Endothelial cell of umbilical vein (primary cell): ENCODE measurements around the gene DMPK. TPM values are rescaled to one million over a fixed set of nuclear protein-coding genes. Genes with fewer than 3 reads are reported as not detected.

Experiments used
- BruUV-seq: library from RNA; stranded (reverse); fragments of 400-500 nt; replicated peaks from 2 replicates; lab custom pipeline; 2021; lab: Mats Ljungman, UMichigan
- CTCF ChIA-PET: fragments of 300-600, 350-600 bp; sonication (Branson Sonifier 250); formaldehyde crosslinking; loops from one replicate; lab custom pipeline; 2021; ENCODE audit warnings: antibody characterized with exemption, inconsistent platforms; lab: Charles Lee
- POLR2A ChIA-PET: fragments of 300-600, 350-600 bp; sonication (Branson Sonifier 250); formaldehyde crosslinking; loops from one replicate; lab custom pipeline; 2021; ENCODE audit warnings: antibody characterized with exemption, inconsistent platforms; lab: Charles Lee
- DNase-seq: peaks from one replicate; pipeline ENCODE4 v3.0.0-alpha.2; 2011; ENCODE audit warnings: low read depth, low spot score
- FAIRE-seq: peaks from 2 replicates; lab custom pipeline; 2011; peaks lifted over from hg19 to GRCh38; lab: Jason Lieb, UNC
- H2AFZ ChIP-seq: 2 replicates; pipeline ENCODE4 v1.6.0; 2012; ENCODE audit warnings: low read depth, low read length, control low read depth, inconsistent platforms
- H3K27ac ChIP-seq: 2 replicates; pipeline ENCODE4 v1.5.1; 2011; ENCODE audit warnings: low read depth, mild to moderate bottlenecking, control low read depth, low read length, moderate library complexity; ENCODE audit not compliant: insufficient read depth
- H3K27me3 ChIP-seq, 2 experiments: 2 replicates each; pipeline versions ENCODE4 v1.6.0 to v1.6.1; 2011; ENCODE audit warnings: low read length in 2 of 2, mixed read lengths in 1 of 2; ENCODE audit not compliant: control insufficient read depth in 2 of 2, insufficient read depth in 2 of 2
- H3K36me3 ChIP-seq, 2 experiments: 2 replicates in 1 of 2; 3 replicates in 1 of 2; pipeline ENCODE4 v1.5.1; 2011; ENCODE audit warnings: low read length in 2 of 2, mild to moderate bottlenecking in 1 of 2, moderate library complexity in 1 of 2; ENCODE audit not compliant: control insufficient read depth in 2 of 2, insufficient read depth in 2 of 2; ENCODE audit errors: extremely low read depth in 1 of 2
- H3K4me1 ChIP-seq: 3 replicates; pipeline ENCODE4 v1.5.1; 2011; ENCODE audit warnings: mild to moderate bottlenecking, low read length; ENCODE audit not compliant: control insufficient read depth, insufficient read depth; ENCODE audit errors: extremely low read depth
- H3K4me2 ChIP-seq: 2 replicates; pipeline ENCODE4 v1.6.1; 2011; ENCODE audit warnings: low read length, control low read depth, mixed read lengths; ENCODE audit not compliant: insufficient read depth
- H3K4me3 ChIP-seq, 3 experiments: fragments of 200-600 bp in 1 of 3; sonication (generic), shearing (Covaris generic) in 1 of 3; replicated peaks in 1 of 3; 2 replicates each; pipeline ENCODE4 v1.5.1; 2011 to 2016; ENCODE audit warnings: control low read depth in 3 of 3, low read length in 3 of 3, mild to moderate bottlenecking in 2 of 3, inconsistent platforms in 1 of 3, low read depth in 1 of 3, moderate library complexity in 1 of 3; ENCODE audit not compliant: insufficient read depth in 1 of 3
- H3K79me2 ChIP-seq: 2 replicates; pipeline ENCODE4 v1.6.0; 2012; ENCODE audit warnings: low read length, inconsistent platforms; ENCODE audit not compliant: control insufficient read depth, insufficient read depth
- H3K9ac ChIP-seq: replicated peaks from 2 replicates; pipeline ENCODE3; 2011; ENCODE audit warnings: low read length, control low read depth; ENCODE audit not compliant: insufficient read depth; ENCODE audit errors: extremely low read depth
- H3K9me1 ChIP-seq: replicated peaks from 3 replicates; pipeline ENCODE4 v1.6.0; 2011; ENCODE audit warnings: mild to moderate bottlenecking, low read length; ENCODE audit not compliant: control insufficient read depth, insufficient read depth; ENCODE audit errors: extremely low read depth
- H3K9me3 ChIP-seq: replicated peaks from 2 replicates; pipeline ENCODE4 v1.5.1; 2012; ENCODE audit warnings: low read length, inconsistent platforms; ENCODE audit not compliant: control insufficient read depth, insufficient read depth
- H4K20me1 ChIP-seq: replicated peaks from 2 replicates; pipeline ENCODE3; 2011; ENCODE audit warnings: mild to moderate bottlenecking, low read length; ENCODE audit not compliant: control insufficient read depth, insufficient read depth; ENCODE audit errors: extremely low read depth
- CTCF ChIP-seq, 2 donors: IDR thresholded peaks; 1 replicate in 1 of 2; 2 replicates in 1 of 2; pipeline ENCODE4 v1.5.1; 2011; ENCODE audit warnings: low read length in 2 of 2, mild to moderate bottlenecking in 2 of 2, moderate library complexity in 2 of 2, control low read depth in 1 of 2, inconsistent platforms in 1 of 2, low read depth in 1 of 2; ENCODE audit not compliant: insufficient read depth in 1 of 2; ENCODE audit errors: extremely low read depth in 1 of 2
- FOS ChIP-seq: IDR thresholded peaks from 2 replicates; pipeline ENCODE4 v1.6.1; 2011; ENCODE audit warnings: mild to moderate bottlenecking, low read length, moderate library complexity, borderline replicate concordance; ENCODE audit not compliant: insufficient read depth
- MAX ChIP-seq: IDR thresholded peaks from 2 replicates; pipeline ENCODE4 v1.6.1; 2011; ENCODE audit not compliant: insufficient read depth, insufficient read length
- MYC ChIP-seq: IDR thresholded peaks from one replicate; pipeline ENCODE4 v1.6.1; 2011; ENCODE audit warnings: mild to moderate bottlenecking, low read depth, low read length
- dilution Hi-C: fragments of 300-500 bp; cut with MboI; formaldehyde crosslinking; loops from one replicate; pipeline ENCODE4 v1.15.0; 2019; ENCODE audit warnings: low sequenced_read_pairs; ENCODE audit not compliant: extremely low pct_ligation_motif_present
- intact Hi-C: fragments of 100-400 bp; cut with micrococcal nuclease; formaldehyde crosslinking; loops from one replicate; pipeline ENCODE4 v1.10.0; 2022
- polyA plus RNA-seq, 4 experiments: library from polyadenylated mRNA; depleted of rRNA in 3 of 4; stranded (reverse) in 3 of 4; unstranded in 1 of 4; fragments of >200 nt; gene quantifications; 2 replicates each; pipeline versions ENCODE4 v1.2.1 to v1.2.3, GENCODE V29; 2011 to 2012; ENCODE audit warnings: missing spikeins in 1 of 4
- total RNA-seq: library from RNA; stranded (reverse); gene quantifications from 2 replicates; pipeline ENCODE4 v1.2.3, GENCODE V29; 2021

DMPK gene
- total and polyA plus RNA-seq, 2 donors (not counting 3 experiments of a cell fraction or from before 2014, with no cell fraction given), result 36.6 to 73.3 TPM

- CTCF ChIA-PET, result no interaction called here
- intact Hi-C loops, result no loop called here
Measured at GRCh38 chr19:45778010-45778661, 4.2 kb downstream of the DMPK start.

More at GRCh38 chr19:45778010-45778661, 4.2 kb downstream of the DMPK start:
- Histone ChIP-seq H3K4me2 (no peak overlapping the region), H3K27me3 (no peaks in the 10 kb centered on the region), H3K9me1 (no peaks in the 10 kb centered on the region), H3K27ac (no peak overlapping the region), H4K20me1 (no peaks in the 10 kb centered on the region), H3K4me1 (peaks cover 5% of the 10 kb centered on the region), H2AFZ (no peak overlapping the region), H3K4me3 (no peak overlapping the region), H3K9ac (no peak overlapping the region), H3K79me2 (no peaks in the 10 kb centered on the region), H3K36me3 (peaks cover 3 to 15% of the 10 kb centered on the region in 2 experiments), H3K9me3 (no peaks in the 10 kb centered on the region)
- DNase-seq (no peak), FAIRE-seq (no peak)
- TF ChIP-seq MYC, result no peak
- TF ChIP-seq FOS, result no peak
- TF ChIP-seq MAX, result no peak
- TF ChIP-seq CTCF (IDR thresholded peaks at IDR 0.05; ENCODE audit: extremely low read depth in 1 of 2, insufficient read depth in 1 of 2, low read depth in 1 of 2, low read length in 2 of 2), result no peak
- dilution Hi-C loops, result no loop called here
- POLR2A ChIA-PET, result no interaction called here
- no TSS peak for BruUV-seq
